IPS-15b (cell line): ENCODE data around the gene DLX1.

Experiments used
- H3K27me3 ChIP-seq: one replicate; pipeline ENCODE4 v1.6.1; 2013; ENCODE audit warnings: low read length; ENCODE audit not compliant: control insufficient read depth, insufficient read depth
- H3K36me3 ChIP-seq: one replicate; pipeline ENCODE4 v1.6.1; 2013; ENCODE audit warnings: low read length; ENCODE audit not compliant: control insufficient read depth, insufficient read depth
- H3K4me1 ChIP-seq: one replicate; pipeline ENCODE4 v1.6.1; 2013; ENCODE audit warnings: mild to moderate bottlenecking, low read length; ENCODE audit not compliant: control insufficient read depth, insufficient read depth
- H3K4me3 ChIP-seq: one replicate; pipeline ENCODE4 v1.5.1; 2013; ENCODE audit warnings: low read depth, low read length
- H3K9ac ChIP-seq: one replicate; pipeline ENCODE4 v1.6.1; 2013; ENCODE audit warnings: low read depth, mild to moderate bottlenecking, low read length
- H3K9me3 ChIP-seq: one replicate; pipeline ENCODE4 v1.6.1; 2013; ENCODE audit warnings: mild to moderate bottlenecking, low read length; ENCODE audit not compliant: control insufficient read depth, insufficient read depth

Gene DLX1

GRCh38 chr2:172098287-172098649 lies 13.0 kb downstream of the DLX1 start:
- H3K27me3 ChIP-seq = peaks cover 96% of the 10 kb centered on the region
- no peaks in the 10 kb centered on the region for H3K9me3 ChIP-seq
- no peak overlapping the region for H3K4me3 ChIP-seq
- no peak overlapping the region for H3K9ac ChIP-seq
- no peaks in the 10 kb centered on the region for H3K36me3 ChIP-seq
- peaks cover 5% of the 10 kb centered on the region for H3K4me1 ChIP-seq

GRCh38 chr2:172098650-172099471 lies 13.6 kb downstream of the DLX1 start:
- H3K27me3 ChIP-seq = peaks cover 96% of the 10 kb centered on the region
- no peaks in the 10 kb centered on the region for H3K36me3 ChIP-seq
- H3K9me3 ChIP-seq = no peaks in the 10 kb centered on the region
- no peak overlapping the region for H3K9ac ChIP-seq
- peaks cover 5% of the 10 kb centered on the region for H3K4me1 ChIP-seq
- peak overlapping the region; percentile 6 for H3K4me3 ChIP-seq

GRCh38 chr2:172099472-172100079 lies 14.3 kb downstream of the DLX1 start:
- peaks cover 96% of the 10 kb centered on the region for H3K27me3 ChIP-seq
- no peaks in the 10 kb centered on the region for H3K36me3 ChIP-seq
- no peaks in the 10 kb centered on the region for H3K9me3 ChIP-seq
- H3K9ac ChIP-seq = no peak overlapping the region
- peaks cover 5% of the 10 kb centered on the region for H3K4me1 ChIP-seq
- no peak overlapping the region for H3K4me3 ChIP-seq

GRCh38 chr2:172100080-172100934 lies 15.0 kb downstream of the DLX1 start:
- no peaks in the 10 kb centered on the region for H3K9me3 ChIP-seq
- H3K4me3 ChIP-seq = no peak overlapping the region
- no peaks in the 10 kb centered on the region for H3K36me3 ChIP-seq
- H3K9ac ChIP-seq = no peak overlapping the region
- H3K4me1 ChIP-seq = peaks cover 5% of the 10 kb centered on the region
- peaks cover 96% of the 10 kb centered on the region for H3K27me3 ChIP-seq

- peak overlapping the region; percentile 50 for H3K4me3 ChIP-seq
- H3K9ac ChIP-seq = no peak overlapping the region
- H3K4me1 ChIP-seq = peaks cover 5% of the 10 kb centered on the region
These were observed 15.9 kb downstream of the DLX1 start for GRCh38 chr2:172100935-172101820.

GRCh38 chr2:172101821-172102390 lies 16.6 kb downstream of the DLX1 start:
- no peaks in the 10 kb centered on the region for H3K9me3 ChIP-seq
- peak overlapping the region; percentile 50 for H3K4me3 ChIP-seq
- no peaks in the 10 kb centered on the region for H3K36me3 ChIP-seq
- H3K4me1 ChIP-seq = peaks cover 3% of the 10 kb centered on the region
- H3K27me3 ChIP-seq = peaks cover 96% of the 10 kb centered on the region
- no peak overlapping the region for H3K9ac ChIP-seq

More at GRCh38 chr2:172100935-172101820, 15.9 kb downstream of the DLX1 start:
- Histone ChIP-seq H3K9me3 (no peaks in the 10 kb centered on the region), H3K27me3 (peaks cover 96% of the 10 kb centered on the region), H3K36me3 (no peaks in the 10 kb centered on the region)

GRCh38 chr2:172102391-172103359 lies 17.4 kb downstream of the DLX1 start, which contains the start of gene DLX2:
Gene DLX2 (minus strand): TSS chr2:172102900. CDS start chr2:172102538, 362 bp downstream.
- peaks cover 3% of the 10 kb centered on the region for H3K4me1 ChIP-seq
- H3K4me3 ChIP-seq = peak within 1 kb of the TSS; percentile 53
- H3K27me3 ChIP-seq = peaks cover 96% of the 10 kb centered on the region
- no peaks in the 10 kb centered on the region for H3K36me3 ChIP-seq
- H3K9me3 ChIP-seq = no peaks in the 10 kb centered on the region
- no peak within 1 kb of the TSS for H3K9ac ChIP-seq

- Histone ChIP-seq H3K4me1 (peaks cover 3% of the 10 kb centered on the region), H3K27me3 (peaks cover 96% of the 10 kb centered on the region), H3K36me3 (no peaks in the 10 kb centered on the region), H3K4me3 (peak overlapping the region; percentile 53), H3K9me3 (no peaks in the 10 kb centered on the region), H3K9ac (no peak overlapping the region)
These were observed 18.4 kb downstream of the DLX1 start for GRCh38 chr2:172103471-172104272.

- H3K36me3 ChIP-seq = no peaks in the 10 kb centered on the region
- H3K4me1 ChIP-seq = peaks cover 7% of the 10 kb centered on the region
- H3K9me3 ChIP-seq = no peaks in the 10 kb centered on the region
- H3K27me3 ChIP-seq = peaks cover 94% of the 10 kb centered on the region
- H3K4me3 ChIP-seq = peak overlapping the region; percentile 35
- no peak overlapping the region for H3K9ac ChIP-seq
These were observed 20.3 kb downstream of the DLX1 start for GRCh38 chr2:172105471-172106107.
